GM10248 (cell line): Measurements from ENCODE around the gene TMC3.
"Not testable (repeated sequence)": the region's sequence is repeated elsewhere in the genome, so short reads cannot be mapped to it uniquely, and the experiment has no call there.

Experiments
- CTCF ChIA-PET: fragments of 300-600 bp; sonication (Branson Sonifier 250); formaldehyde crosslinking; extraction: SDS; loops from one replicate; lab custom pipeline; 2021; ENCODE audit warnings: antibody characterized with exemption; lab: Yijun Ruan, JAX
- POLR2A ChIA-PET: fragments of 350-650 bp; sonication (Branson Sonifier 250); formaldehyde crosslinking; extraction: SDS; loops from one replicate; lab custom pipeline; 2020; ENCODE audit warnings: antibody characterized with exemption; lab: Yijun Ruan, JAX
- DNase-seq: peaks from one replicate; pipeline ENCODE4 v3.0.0; 2012; ENCODE audit errors: extremely low spot score
- CTCF ChIP-seq: IDR thresholded peaks from 2 replicates; pipeline ENCODE4 v1.5.1; 2012; ENCODE audit warnings: mild to moderate bottlenecking, low read depth; ENCODE audit errors: extremely low read depth, missing control alignments, control extremely low read depth

Gene TMC3

GRCh38 chr15:81373775-81374395, at the start of gene TMC3:
Gene TMC3 (minus strand): TSS chr15:81374213. CDS start chr15:81374077, 136 bp downstream.
- DNase-seq: no peak
- TF ChIP-seq CTCF: no peak
- ChIA-PET CTCF (interaction anchor here (1.5 kb wide), 1 partner anchor 20 kb away, joined by 3 read pairs; no protein-coding TSS in a partner anchor), POLR2A (no interaction called here)

GRCh38 chr15:81421461-81421860, 47.4 kb upstream of the TMC3 start:
- ChIA-PET POLR2A (no interaction called here), CTCF (interaction anchor here (1.2 to 1.5 kb wide), 2 partner anchors 11 to 156 kb away, joined by 3 to 5 read pairs; no protein-coding TSS in a partner anchor)
- no peak for TF ChIP-seq CTCF
- DNase-seq: no peak

DNA sequence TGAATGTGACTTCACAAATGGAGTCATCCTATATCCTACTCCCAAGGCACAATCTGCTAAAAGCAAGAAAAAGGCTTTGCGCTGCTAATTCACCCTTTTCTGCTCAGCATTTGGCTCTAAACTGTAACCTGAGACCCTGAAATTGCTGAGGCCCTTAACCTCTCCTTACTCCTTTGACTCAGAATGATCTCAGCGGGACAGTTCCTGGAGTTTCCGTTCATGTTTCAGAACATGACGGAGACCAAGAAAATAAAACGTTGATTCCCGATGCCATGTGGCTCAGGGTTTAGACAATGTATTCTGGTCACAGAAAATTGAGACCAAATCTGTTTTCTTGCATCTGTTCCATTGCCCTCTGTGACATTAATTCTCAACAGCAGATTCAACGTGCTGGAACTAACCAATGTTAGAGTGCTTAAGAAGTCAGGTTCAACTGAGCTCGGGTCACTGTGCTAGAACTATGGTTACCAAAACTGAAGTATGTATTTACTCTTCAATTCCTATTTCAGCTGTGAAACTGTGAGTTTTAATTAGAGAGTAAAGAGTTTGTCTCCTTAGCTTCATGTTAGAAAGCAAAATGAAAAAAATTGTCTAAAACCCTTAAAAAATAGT, 45.4 kb upstream of the TMC3 start:
- DNase-seq: no peak
- ChIA-PET CTCF (no interaction called here), POLR2A (no interaction called here)
- TF ChIP-seq CTCF: no peak

- DNase-seq: no peak
- ChIA-PET CTCF (no interaction called here), POLR2A (no interaction called here)
- no peak for TF ChIP-seq CTCF
These were observed 44.9 kb upstream of the TMC3 start for GRCh38 chr15:81418891-81419290.

- CTCF ChIA-PET: no interaction called here
- TF ChIP-seq CTCF: no peak
- POLR2A ChIA-PET: no interaction called here
- no peak for DNase-seq
These were observed 44.4 kb upstream of the TMC3 start for GRCh38 chr15:81418444-81418843.

- POLR2A ChIA-PET, DNase-seq: not testable (repeated sequence)
- CTCF ChIA-PET: interaction anchor here (0.8 kb wide), 1 partner anchor 140 kb away, joined by 3 read pairs; no protein-coding TSS in a partner anchor
These were observed 40.4 kb upstream of the TMC3 start for GRCh38 chr15:81414274-81414968.

GRCh38 chr15:81413851-81414250, 39.8 kb upstream of the TMC3 start:
- POLR2A ChIA-PET: no interaction called here
- no peak for TF ChIP-seq CTCF
- DNase-seq: no peak
- CTCF ChIA-PET: no interaction called here
